H1 (cell line): ENCODE measurements around the gene ZC3H14. TPM values are rescaled to one million over a fixed set of nuclear protein-coding genes. Genes with fewer than 3 reads are reported as not detected.

Experiments used
- GABPA ChIP-seq: IDR thresholded peaks from 2 replicates; pipeline ENCODE4 v1.6.1; 2011; ENCODE audit warnings: mild to moderate bottlenecking, low read length, moderate library complexity, borderline replicate concordance; ENCODE audit not compliant: insufficient read depth
- polyA plus RNA-seq, 7 experiments: library from polyadenylated mRNA; depleted of rRNA in 3 of 7; stranded (reverse) in 5 of 7; unstranded in 2 of 7; fragments of >200 nt in 5 of 7; fragments of 200-250 nt in 2 of 7; gene quantifications; 1 replicate in 5 of 7; 2 replicates in 1 of 7; 4 replicates in 1 of 7; pipeline versions ENCODE4 v1.2.1 to v1.2.3, GENCODE V29; 2011 to 2013; ENCODE audit warnings: missing spikeins in 2 of 7, mixed read lengths in 2 of 7
- total RNA-seq: library from RNA; stranded (reverse); fragmentation: NEBNext Ultra II Directional; extraction: Animal tissue kit (Norgen Biotek cat#: 25700); gene quantifications from 2 replicates; pipeline ENCODE4 v1.2.1, GENCODE V29; 2021

Gene ZC3H14
- total and polyA plus RNA-seq, 2 of the 8 experiments (the other 6 are each of a cell fraction or from before 2014, with no cell fraction given) = 86.0 to 99.1 TPM

GRCh38 chr14:88516861-88517357 lies 45.9 kb upstream of the ZC3H14 start (continued):
- TF ChIP-seq GABPA = no peak
